ENCODE results near the gene RPL39. TPM values are rescaled to one million over a fixed set of nuclear protein-coding genes. Genes with fewer than 3 reads are reported as not detected.

Gene RPL39
- 1,940 TPM for total RNA-seq (2021; ENCODE audit: unreplicated experiment)
- polyA plus RNA-seq (2012): 3,610 and 4,517 TPM in 2 replicates
- percentile 98 among the genes with signal in this experiment for Bru-seq, nascent RNA
- BruChase-seq, experiment 1, labeled RNA remaining after a 6-hour chase: percentile 94 among the genes with signal in this experiment
- BruChase-seq, experiment 2, labeled RNA remaining after a 2-hour chase: percentile 90 among the genes with signal in this experiment
- long read RNA-seq, transcript RPL39-201 (3 exons, 401 nt): major isoform, 278 of 298 reads
- long read RNA-seq, partial matches to known transcripts: 13 of 298 reads
- long read RNA-seq, other reads (novel, unspliced or antisense): 3 of 298 reads

DNA sequence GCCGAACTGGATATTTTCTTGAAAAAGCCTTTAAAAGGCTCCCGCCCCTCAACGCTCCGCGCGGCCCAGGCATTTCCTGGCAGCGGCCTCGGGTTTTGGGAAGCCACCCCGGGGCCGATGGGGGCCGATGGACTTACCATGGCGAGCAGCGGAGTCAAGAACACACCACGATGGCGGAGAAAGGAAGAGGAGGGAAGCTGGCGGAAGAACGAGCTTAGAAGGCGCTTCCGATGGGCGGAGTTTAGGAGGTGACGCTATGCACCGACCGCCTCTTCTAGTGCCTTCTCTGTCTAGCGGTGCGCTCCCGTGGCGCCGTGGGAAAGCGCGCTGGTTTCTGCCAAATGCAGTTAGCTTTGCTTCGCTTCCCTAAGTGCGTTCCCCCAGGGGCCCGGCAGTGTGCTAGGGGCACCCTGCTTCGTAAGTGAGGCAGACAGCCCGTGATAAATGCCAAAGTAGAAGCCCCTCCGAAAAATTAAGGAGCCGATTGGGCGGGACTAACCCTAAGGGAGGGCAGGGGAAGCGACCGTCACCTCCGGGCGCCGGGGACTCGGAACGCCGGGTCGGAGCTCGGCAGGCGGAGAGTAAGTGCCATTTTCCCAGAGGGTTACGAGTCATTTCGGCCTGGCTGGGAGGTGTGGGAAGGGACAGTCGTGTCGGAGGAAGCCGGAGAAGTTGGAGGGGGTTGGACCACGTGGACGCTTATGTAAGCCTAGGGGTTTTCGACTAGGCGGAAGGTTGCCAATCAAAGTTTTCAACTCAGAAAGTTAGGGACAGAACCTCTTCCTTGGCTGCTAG lies at the start of gene RPL39:
Gene RPL39, minus strand, starts transcription at position 194 of the 795 bp plus-strand sequence. Its CDS starts 54 bp downstream, at position 140.
- H3K36me3 ChIP-seq (ENCODE audit: control insufficient read depth in 1 of 2, insufficient read depth in 2 of 2, low read length in 2 of 2): peaks cover 5 to 35% of the 10 kb centered on the region in 2 experiments; a peak in 3 of 4 replicates
- peak within 1 kb of the TSS; percentile 93 for H3K9ac ChIP-seq (ENCODE audit: low read length)
- peak within 1 kb of the TSS; percentile 78 to 85 for H3K4me3 ChIP-seq (replicated peaks in 1 of 2; ENCODE audit: low read depth in 1 of 2, low read length in 2 of 2)
- no peaks in the 10 kb centered on the region for H3K9me3 ChIP-seq (ENCODE audit: control insufficient read depth in 1 of 2, insufficient read depth in 1 of 2, low read depth in 1 of 2, low read length in 2 of 2)
- H3K79me2 ChIP-seq (ENCODE audit: insufficient read depth, low read length): peaks cover 58% of the 10 kb centered on the region
- RAD21 ChIA-PET (ENCODE audit: low non-redundant PET in 1 of 2, low total read pairs in 2 of 2, uncharacterized antibody in 2 of 2, unreplicated experiment in 2 of 2): no interaction called here
- TF ChIP-seq EGR1 (IDR thresholded peaks at IDR 0.05; ENCODE audit: low read depth) (no peak), CEBPB (IDR thresholded peaks at IDR 0.05; ENCODE audit: low read depth) (no peak), POLR2A (IDR thresholded peaks at IDR 0.05; ENCODE audit: borderline replicate concordance, extremely low read depth, insufficient read depth, insufficient read length) (peak; percentile 38), POLR2AphosphoS5 (IDR thresholded peaks at IDR 0.05; ENCODE audit: low read depth, low read length) (peak; percentile 84), RAD21 (IDR thresholded peaks at IDR 0.05; ENCODE audit: low read depth) (no peak), SRF (IDR thresholded peaks at IDR 0.05; ENCODE audit: low read depth) (no peak), CBX3 (IDR thresholded peaks at IDR 0.05; ENCODE audit: low read depth) (no peak), JUND (IDR thresholded peaks at IDR 0.05) (no peak), ELF1 (IDR thresholded peaks at IDR 0.05; ENCODE audit: borderline replicate concordance, low read depth) (no peak), TCF7L2 (IDR thresholded peaks at IDR 0.05; ENCODE audit: borderline replicate concordance, extremely low read depth, insufficient read depth, insufficient read length) (no peak), YY1 (IDR thresholded peaks at IDR 0.05; ENCODE audit: extremely low read depth, insufficient replicate concordance, low read depth, low read length) (peak; percentile 72), ZNF274 (IDR thresholded peaks at IDR 0.05; ENCODE audit: low read depth, low read length) (no peak)
- TF ChIP-seq, protein P1, sequence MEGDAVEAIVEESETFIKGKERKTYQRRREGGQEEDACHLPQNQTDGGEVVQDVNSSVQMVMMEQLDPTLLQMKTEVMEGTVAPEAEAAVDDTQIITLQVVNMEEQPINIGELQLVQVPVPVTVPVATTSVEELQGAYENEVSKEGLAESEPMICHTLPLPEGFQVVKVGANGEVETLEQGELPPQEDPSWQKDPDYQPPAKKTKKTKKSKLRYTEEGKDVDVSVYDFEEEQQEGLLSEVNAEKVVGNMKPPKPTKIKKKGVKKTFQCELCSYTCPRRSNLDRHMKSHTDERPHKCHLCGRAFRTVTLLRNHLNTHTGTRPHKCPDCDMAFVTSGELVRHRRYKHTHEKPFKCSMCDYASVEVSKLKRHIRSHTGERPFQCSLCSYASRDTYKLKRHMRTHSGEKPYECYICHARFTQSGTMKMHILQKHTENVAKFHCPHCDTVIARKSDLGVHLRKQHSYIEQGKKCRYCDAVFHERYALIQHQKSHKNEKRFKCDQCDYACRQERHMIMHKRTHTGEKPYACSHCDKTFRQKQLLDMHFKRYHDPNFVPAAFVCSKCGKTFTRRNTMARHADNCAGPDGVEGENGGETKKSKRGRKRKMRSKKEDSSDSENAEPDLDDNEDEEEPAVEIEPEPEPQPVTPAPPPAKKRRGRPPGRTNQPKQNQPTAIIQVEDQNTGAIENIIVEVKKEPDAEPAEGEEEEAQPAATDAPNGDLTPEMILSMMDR (IDR thresholded peaks at IDR 0.05 in 2 of 3, conservative IDR thresholded peaks at IDR 0.05 in 1 of 3; ENCODE audit: borderline replicate concordance in 1 of 3, insufficient read depth in 1 of 3, low read depth in 2 of 3, low read length in 2 of 3): no peak
- TF ChIP-seq, protein P2, sequence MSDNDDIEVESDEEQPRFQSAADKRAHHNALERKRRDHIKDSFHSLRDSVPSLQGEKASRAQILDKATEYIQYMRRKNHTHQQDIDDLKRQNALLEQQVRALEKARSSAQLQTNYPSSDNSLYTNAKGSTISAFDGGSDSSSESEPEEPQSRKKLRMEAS (IDR thresholded peaks at IDR 0.05): no peak
- TF ChIP-seq, protein P3, sequence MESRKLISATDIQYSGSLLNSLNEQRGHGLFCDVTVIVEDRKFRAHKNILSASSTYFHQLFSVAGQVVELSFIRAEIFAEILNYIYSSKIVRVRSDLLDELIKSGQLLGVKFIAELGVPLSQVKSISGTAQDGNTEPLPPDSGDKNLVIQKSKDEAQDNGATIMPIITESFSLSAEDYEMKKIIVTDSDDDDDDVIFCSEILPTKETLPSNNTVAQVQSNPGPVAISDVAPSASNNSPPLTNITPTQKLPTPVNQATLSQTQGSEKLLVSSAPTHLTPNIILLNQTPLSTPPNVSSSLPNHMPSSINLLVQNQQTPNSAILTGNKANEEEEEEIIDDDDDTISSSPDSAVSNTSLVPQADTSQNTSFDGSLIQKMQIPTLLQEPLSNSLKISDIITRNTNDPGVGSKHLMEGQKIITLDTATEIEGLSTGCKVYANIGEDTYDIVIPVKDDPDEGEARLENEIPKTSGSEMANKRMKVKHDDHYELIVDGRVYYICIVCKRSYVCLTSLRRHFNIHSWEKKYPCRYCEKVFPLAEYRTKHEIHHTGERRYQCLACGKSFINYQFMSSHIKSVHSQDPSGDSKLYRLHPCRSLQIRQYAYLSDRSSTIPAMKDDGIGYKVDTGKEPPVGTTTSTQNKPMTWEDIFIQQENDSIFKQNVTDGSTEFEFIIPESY (IDR thresholded peaks at IDR 0.05; ENCODE audit: extremely low read depth, insufficient replicate concordance, low read length): no peak
- ATAC-seq: peak; percentile 92
- DNase-seq (ENCODE audit: low read depth, low spot score): peak; percentile 76
- H3K4me2 ChIP-seq (ENCODE audit: low read length): peak within 1 kb of the TSS; percentile 82
- POLR2A ChIA-PET: interaction anchor here (0.6 to 1.9 kb wide), 16 partner anchors 9 to 459 kb away, joined by 3 to 22 read pairs (median 5); partner anchors contain the start of genes SOWAHD, UPF3B and ZBTB33
- TSS peak; percentile 85 for BruUV-seq (replicated peaks)
- H3K27me3 ChIP-seq (ENCODE audit: insufficient read depth, low read length): no peaks in the 10 kb centered on the region
- peaks cover 5% of the 10 kb centered on the region; the same call in 1 of the 2 replicates for H4K20me1 ChIP-seq (ENCODE audit: insufficient read depth)
- intact Hi-C loops (cut with micrococcal nuclease): loop anchor here (5.0 kb wide), 2 partner anchors 61 to 86 kb away; partner anchors contain the start of gene UPF3B
- CTCF ChIA-PET: interaction anchor here (0.8 kb wide), 1 partner anchor 33 kb away, joined by 3 read pairs; the partner anchor contains the start of gene SOWAHD
- H3K27ac ChIP-seq (ENCODE audit: low read depth, low read length): peak within 1 kb of the TSS; percentile 95
- H3K9me2 ChIP-seq (ENCODE audit: insufficient read depth): no peaks in the 10 kb centered on the region
- no peak within 1 kb of the TSS for H2AFZ ChIP-seq (ENCODE audit: low read depth, low read length, poor library complexity, severe bottlenecking)
- peaks cover 0 to 27% of the 10 kb centered on the region in 2 experiments; a peak in 2 of 4 replicates for H3K4me1 ChIP-seq (ENCODE audit: control insufficient read depth in 1 of 2, insufficient read depth in 2 of 2, low read length in 2 of 2)
